HFFc6 (cell line): Measurements from ENCODE around the gene PLEKHN1. TPM values are rescaled to one million over a fixed set of nuclear protein-coding genes. Genes with fewer than 3 reads are reported as not detected.
"Not testable (repeated sequence)": the region's sequence is repeated elsewhere in the genome, so short reads cannot be mapped to it uniquely, and the experiment has no call there.

Experiments used
- DNase-seq: peaks from one replicate; pipeline ENCODE4 v3.0.0-alpha.2; 2018
- H3K27ac Mint-ChIP-seq: 2 replicates; pipeline ENCODE4 v1.8.0; 2020; ENCODE audit warnings: mild to moderate bottlenecking, mixed read lengths
- H3K27me3 Mint-ChIP-seq: 2 replicates; pipeline ENCODE4 v1.8.0; 2021; ENCODE audit warnings: mild to moderate bottlenecking, moderate library complexity, mixed read lengths; ENCODE audit not compliant: insufficient read depth
- H3K36me3 Mint-ChIP-seq: 2 replicates; pipeline ENCODE4 v1.8.0; 2021; ENCODE audit warnings: low read depth, mixed read lengths
- H3K4me1 Mint-ChIP-seq: 2 replicates; pipeline ENCODE4 v1.8.0; 2020; ENCODE audit warnings: low read depth, mixed read lengths
- H3K4me3 Mint-ChIP-seq: 2 replicates; pipeline ENCODE4 v1.8.0; 2020; ENCODE audit warnings: mild to moderate bottlenecking, moderate library complexity, mixed read lengths
- H3K9me3 Mint-ChIP-seq: 2 replicates; pipeline ENCODE4 v1.8.0; 2020; ENCODE audit warnings: mild to moderate bottlenecking, mixed read lengths
- total RNA-seq, 6 experiments: library from RNA; stranded (reverse); fragmentation: NEBNext Ultra II Directional; extraction: Animal tissue kit (Norgen Biotek cat#: 25700); gene quantifications; 2 replicates in 1 of 6; 3 replicates in 5 of 6; pipeline ENCODE4 v1.2.3, GENCODE V29; 2021
- TF ChIP-seq, protein P1 (sequence below): fragments of 200-600 bp; sonication (generic); IDR thresholded peaks from 2 replicates; pipeline ENCODE4 v1.5.0; 2021; ENCODE audit warnings: antibody characterized with exemption, mild to moderate bottlenecking

The PLEKHN1 gene
- total RNA-seq, 6 experiments from 2014 or later, result 5.2 to 6.9 (median 6.0) TPM

DNA sequence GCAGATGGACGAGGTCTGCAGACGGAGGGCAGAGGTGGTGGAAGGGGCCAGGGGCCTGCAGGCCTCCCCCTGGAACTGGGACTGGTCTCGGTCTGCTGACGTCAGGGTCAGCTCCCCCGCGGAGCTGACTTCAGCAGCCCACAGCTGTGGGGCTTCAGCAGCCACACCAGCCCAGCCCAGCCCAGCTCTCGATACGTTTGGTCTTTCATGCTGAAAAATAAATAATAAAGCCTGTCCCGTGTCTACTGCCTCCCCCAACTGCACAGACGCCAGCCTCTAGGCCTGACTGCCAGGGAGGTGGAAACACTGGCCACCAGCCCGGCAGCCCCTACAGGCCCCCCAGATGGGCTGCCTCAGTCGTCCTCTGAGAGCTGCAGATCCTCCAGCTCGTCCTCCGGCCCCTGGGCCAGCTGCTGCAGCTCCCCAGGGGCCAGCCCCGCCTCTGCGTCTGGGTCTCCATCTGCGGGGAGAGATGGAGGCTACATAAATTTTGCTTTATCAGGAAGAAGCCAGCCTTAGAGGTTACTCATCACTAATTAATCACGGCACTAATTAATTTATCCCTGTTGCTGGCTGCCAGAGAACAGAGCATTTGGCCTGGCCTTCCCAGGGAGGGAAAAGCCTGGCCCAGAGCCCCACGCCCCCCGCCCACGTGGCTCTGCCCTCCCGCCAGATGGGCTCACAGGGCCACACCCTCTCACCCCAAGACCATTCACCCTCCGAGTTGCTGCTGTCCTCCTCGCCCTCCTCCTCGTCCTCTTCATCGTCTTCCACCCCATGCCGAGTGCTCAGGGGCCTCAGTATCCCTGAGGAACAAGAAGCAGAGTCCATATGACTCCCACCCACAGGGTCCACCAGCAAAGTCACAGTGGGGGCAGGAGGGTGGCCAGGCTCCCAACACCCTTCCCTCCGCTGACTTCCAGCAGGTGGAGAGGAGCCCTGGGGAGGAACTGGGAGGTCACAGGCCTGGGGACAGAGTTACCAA lies 21.6 kb upstream of the PLEKHN1 start:
- Mint-ChIP-seq H3K36me3 (peaks cover 9% of the 10 kb centered on the region; the same call in 1 of the 2 replicates), H3K9me3 (no peaks in the 10 kb centered on the region), H3K4me1 (peaks cover 27% of the 10 kb centered on the region), H3K27me3 (peaks cover 5% of the 10 kb centered on the region), H3K4me3 (no peak overlapping the region), H3K27ac (no peak overlapping the region)
- TF ChIP-seq, protein P1, sequence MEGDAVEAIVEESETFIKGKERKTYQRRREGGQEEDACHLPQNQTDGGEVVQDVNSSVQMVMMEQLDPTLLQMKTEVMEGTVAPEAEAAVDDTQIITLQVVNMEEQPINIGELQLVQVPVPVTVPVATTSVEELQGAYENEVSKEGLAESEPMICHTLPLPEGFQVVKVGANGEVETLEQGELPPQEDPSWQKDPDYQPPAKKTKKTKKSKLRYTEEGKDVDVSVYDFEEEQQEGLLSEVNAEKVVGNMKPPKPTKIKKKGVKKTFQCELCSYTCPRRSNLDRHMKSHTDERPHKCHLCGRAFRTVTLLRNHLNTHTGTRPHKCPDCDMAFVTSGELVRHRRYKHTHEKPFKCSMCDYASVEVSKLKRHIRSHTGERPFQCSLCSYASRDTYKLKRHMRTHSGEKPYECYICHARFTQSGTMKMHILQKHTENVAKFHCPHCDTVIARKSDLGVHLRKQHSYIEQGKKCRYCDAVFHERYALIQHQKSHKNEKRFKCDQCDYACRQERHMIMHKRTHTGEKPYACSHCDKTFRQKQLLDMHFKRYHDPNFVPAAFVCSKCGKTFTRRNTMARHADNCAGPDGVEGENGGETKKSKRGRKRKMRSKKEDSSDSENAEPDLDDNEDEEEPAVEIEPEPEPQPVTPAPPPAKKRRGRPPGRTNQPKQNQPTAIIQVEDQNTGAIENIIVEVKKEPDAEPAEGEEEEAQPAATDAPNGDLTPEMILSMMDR, result no peak
- no peak for DNase-seq

DNA sequence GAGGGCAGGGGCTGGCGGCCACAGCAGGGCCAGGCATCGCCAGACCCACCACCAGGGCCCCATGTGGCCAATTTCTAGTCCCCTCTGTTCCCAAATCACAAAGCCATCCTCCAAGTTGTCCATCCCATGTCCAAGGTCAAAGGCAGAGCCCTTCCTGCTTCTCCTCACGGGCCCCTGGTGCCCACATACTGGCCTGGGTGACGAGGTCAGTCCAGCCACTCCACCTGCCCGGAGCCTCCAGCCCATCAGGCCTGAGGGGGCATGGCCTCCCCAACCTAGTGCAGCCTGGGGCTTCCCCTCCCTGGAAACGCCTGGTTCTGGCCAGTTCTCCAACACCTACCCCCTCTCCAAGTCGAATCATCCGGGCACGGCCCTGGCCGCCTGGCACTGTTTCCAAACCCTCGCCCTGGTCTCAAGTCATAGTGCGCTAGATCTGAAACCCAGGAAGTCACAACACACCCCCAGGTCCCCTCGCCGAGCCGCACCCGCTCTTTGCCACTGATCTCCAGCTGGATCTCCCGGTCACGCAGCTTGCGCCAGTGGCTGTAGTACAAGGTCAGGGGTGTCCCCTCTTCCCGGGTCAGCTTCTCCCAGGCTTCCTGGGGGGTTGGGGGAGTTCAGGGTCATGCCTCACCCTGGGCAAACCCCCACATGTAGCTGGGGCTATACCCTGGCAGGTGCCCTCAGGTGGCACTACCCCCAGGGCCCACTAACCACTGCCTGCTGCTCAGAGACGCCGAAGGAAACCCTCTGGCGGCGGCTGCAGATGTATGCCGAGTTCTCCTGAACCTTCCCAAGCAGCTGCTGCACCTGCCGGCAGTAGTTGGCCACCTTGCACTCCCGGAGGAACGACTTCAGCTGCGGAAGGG lies 20.4 kb upstream of the PLEKHN1 start:
- no peak overlapping the region for H3K27ac Mint-ChIP-seq
- no peak overlapping the region for H3K4me3 Mint-ChIP-seq
- peaks cover 24% of the 10 kb centered on the region for H3K4me1 Mint-ChIP-seq
- no peaks in the 10 kb centered on the region for H3K9me3 Mint-ChIP-seq
- peaks cover 8% of the 10 kb centered on the region for H3K27me3 Mint-ChIP-seq
- TF ChIP-seq, protein P1, result no peak
- DNase-seq, result no peak
- H3K36me3 Mint-ChIP-seq, result peaks cover 20% of the 10 kb centered on the region; the same call in 1 of the 2 replicates

DNA sequence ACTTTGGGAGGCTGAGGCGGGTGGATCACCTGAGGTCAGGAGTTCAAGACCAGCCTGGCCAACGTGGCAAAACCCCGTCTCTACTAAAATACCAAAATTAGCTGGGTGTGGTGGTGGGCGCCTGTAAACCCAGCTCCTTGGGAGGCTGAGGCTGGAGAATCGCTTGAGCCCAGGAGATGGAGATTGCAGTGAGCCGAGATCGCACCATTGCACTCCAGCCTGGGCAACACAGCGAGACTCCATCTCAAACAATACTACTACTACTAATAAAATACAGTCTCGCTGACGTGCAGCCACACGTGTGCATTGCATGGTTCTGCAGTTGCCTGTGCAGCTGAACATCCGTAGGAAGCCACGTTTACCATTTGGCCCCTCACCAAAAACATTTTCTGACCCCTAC lies 19.5 kb upstream of the PLEKHN1 start:
- H3K9me3 Mint-ChIP-seq, H3K4me3 Mint-ChIP-seq, DNase-seq, H3K27me3 Mint-ChIP-seq, H3K27ac Mint-ChIP-seq: not testable (repeated sequence)
- H3K36me3 Mint-ChIP-seq, result peaks cover 25% of the 10 kb centered on the region
- H3K4me1 Mint-ChIP-seq, result peaks cover 18% of the 10 kb centered on the region; the same call in 1 of the 2 replicates

DNA sequence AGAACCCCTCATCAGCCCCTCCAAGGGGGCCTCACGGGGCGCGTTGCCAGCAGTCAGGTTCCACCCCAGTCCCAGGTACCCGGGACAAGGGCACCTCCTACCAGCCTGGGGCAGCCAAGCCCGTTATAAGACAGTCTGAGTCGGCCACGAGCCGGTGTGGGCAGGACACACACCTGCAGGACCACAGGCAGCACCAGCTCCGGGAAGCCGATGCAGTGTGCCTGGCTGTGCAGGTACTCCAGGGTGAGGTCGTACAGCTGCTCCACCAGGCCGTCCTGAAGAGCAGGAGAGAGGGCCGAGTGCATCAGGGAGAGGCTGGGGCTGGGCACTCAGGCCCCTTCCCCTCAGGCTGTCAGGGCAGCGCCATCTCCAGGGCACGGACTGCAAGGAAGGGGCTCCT lies 18.3 kb upstream of the PLEKHN1 start:
- no peak overlapping the region for H3K4me3 Mint-ChIP-seq
- H3K27ac Mint-ChIP-seq, result no peak overlapping the region
- peaks cover 25% of the 10 kb centered on the region for H3K36me3 Mint-ChIP-seq
- no peaks in the 10 kb centered on the region for H3K9me3 Mint-ChIP-seq
- peaks cover 18% of the 10 kb centered on the region; the same call in 1 of the 2 replicates for H3K4me1 Mint-ChIP-seq
- DNase-seq, result no peak
- peaks cover 6% of the 10 kb centered on the region for H3K27me3 Mint-ChIP-seq
- TF ChIP-seq, protein P1, result no peak

DNA sequence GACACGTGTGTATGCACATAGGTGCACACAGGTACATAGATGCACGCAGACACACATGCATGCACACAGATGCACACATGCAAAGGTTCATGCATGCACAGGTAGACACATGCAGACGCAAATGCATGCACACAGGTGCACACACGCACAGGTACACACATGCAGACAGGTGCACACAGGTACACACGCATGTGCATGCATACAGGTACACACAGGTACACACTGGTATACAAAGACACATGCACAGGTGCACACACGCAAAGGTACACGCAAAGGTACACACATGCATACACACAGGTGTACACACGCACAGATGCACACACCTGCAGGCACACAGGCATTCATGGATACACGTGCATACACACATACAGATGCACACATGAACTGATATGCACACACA lies 16.0 kb upstream of the PLEKHN1 start:
- peaks cover 6% of the 10 kb centered on the region for H3K27me3 Mint-ChIP-seq
- peaks cover 30% of the 10 kb centered on the region for H3K36me3 Mint-ChIP-seq
- H3K27ac Mint-ChIP-seq, result no peak overlapping the region
- H3K4me3 Mint-ChIP-seq, result no peak overlapping the region
- H3K9me3 Mint-ChIP-seq, result no peaks in the 10 kb centered on the region
- TF ChIP-seq, protein P1, result no peak
- no peak for DNase-seq
- H3K4me1 Mint-ChIP-seq, result peaks cover 6% of the 10 kb centered on the region; the same call in 1 of the 2 replicates
